Esophagus muscularis mucosa (tissue), 3 donors: ENCODE measurements around the gene SPATA2L.

Experiments used
- CTCF ChIP-seq, 3 experiments: fragments of 200-600 bp in 2 of 3; fragments of 450-650 bp in 1 of 3; sonication (generic) in 2 of 3; IDR thresholded peaks; one replicate each; pipeline ENCODE4 v1.5.1; 2017 to 2019; ENCODE audit warnings: antibody characterized with exemption in 3 of 3, mild to moderate bottlenecking in 2 of 3, moderate library complexity in 1 of 3
- POLR2A ChIP-seq: fragments of 450-650 bp; IDR thresholded peaks from one replicate; pipeline ENCODE4 v1.6.1; 2017; ENCODE audit warnings: antibody characterized with exemption, moderate library complexity, mild to moderate bottlenecking, low read depth
- POLR2AphosphoS5 ChIP-seq, 2 donors: sonication (generic); formaldehyde crosslinking; IDR thresholded peaks; one replicate each; pipeline ENCODE4 v1.6.1; 2017; ENCODE audit warnings: antibody characterized with exemption in 2 of 2

GRCh38 chr16:89693931-89694783 lies 7.3 kb downstream of the SPATA2L start:
- TF ChIP-seq POLR2A: no peak
- no peak for TF ChIP-seq CTCF (IDR thresholded peaks at IDR 0.05)
- no peak for TF ChIP-seq POLR2AphosphoS5 (IDR thresholded peaks at IDR 0.05)
